ENCODE data around the gene CDK5RAP3. TPM values are rescaled to one million over a fixed set of nuclear protein-coding genes. Genes with fewer than 3 reads are reported as not detected.

Gene CDK5RAP3
- total and polyA plus RNA-seq, 2 of the 13 experiments (the other 11 are each of a cell fraction or from before 2014, with no cell fraction given): 128 to 154 TPM

GRCh38 chr17:47948706-47949196, 22.2 kb upstream of the CDK5RAP3 start (continued):
- no peak for TF ChIP-seq ZNF576 (CRISPR knock-in tag; IDR thresholded peaks at IDR 0.05)
- TF ChIP-seq SALL1 (CRISPR knock-in tag; IDR thresholded peaks at IDR 0.05): peak; percentile 73
- TF ChIP-seq ZNF12 (CRISPR knock-in tag; IDR thresholded peaks at IDR 0.05): peak; percentile 92
- no peak for TF ChIP-seq ZNF263 (CRISPR knock-in tag; IDR thresholded peaks at IDR 0.05)
- TF ChIP-seq HOMEZ (CRISPR knock-in tag; IDR thresholded peaks at IDR 0.05; ENCODE audit: low read depth): peak; percentile 15; the same call in 1 of the 2 replicates
- peak; percentile 89 for TF ChIP-seq IKZF4 (CRISPR knock-in tag; IDR thresholded peaks at IDR 0.05; ENCODE audit: borderline replicate concordance, low read depth, not compliant biosample characterization)
- peak in 1 of 2 experiments; percentile 51; a peak in 1 of 4 replicates for TF ChIP-seq EP300 (IDR thresholded peaks at IDR 0.05; ENCODE audit: low read depth in 2 of 2, low read length in 2 of 2)
- TF ChIP-seq EP300 (CRISPR knock-in tag; IDR thresholded peaks at IDR 0.05; ENCODE audit: borderline replicate concordance): peak; percentile 54; the same call in 1 of the 2 replicates
- TF ChIP-seq, protein P1, sequence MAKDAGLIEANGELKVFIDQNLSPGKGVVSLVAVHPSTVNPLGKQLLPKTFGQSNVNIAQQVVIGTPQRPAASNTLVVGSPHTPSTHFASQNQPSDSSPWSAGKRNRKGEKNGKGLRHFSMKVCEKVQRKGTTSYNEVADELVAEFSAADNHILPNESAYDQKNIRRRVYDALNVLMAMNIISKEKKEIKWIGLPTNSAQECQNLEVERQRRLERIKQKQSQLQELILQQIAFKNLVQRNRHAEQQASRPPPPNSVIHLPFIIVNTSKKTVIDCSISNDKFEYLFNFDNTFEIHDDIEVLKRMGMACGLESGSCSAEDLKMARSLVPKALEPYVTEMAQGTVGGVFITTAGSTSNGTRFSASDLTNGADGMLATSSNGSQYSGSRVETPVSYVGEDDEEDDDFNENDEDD (CRISPR knock-in tag; IDR thresholded peaks at IDR 0.05; ENCODE audit: borderline replicate concordance): peak; percentile 65; the same call in 1 of the 2 replicates
- TF ChIP-seq RBM22 (optimal IDR thresholded peaks at IDR 0.05; ENCODE audit: low read length): peak; percentile 5
- TF ChIP-seq ZBTB2 (CRISPR knock-in tag; IDR thresholded peaks at IDR 0.05; ENCODE audit: low read depth): 0 out of 2 replicates have a peak, but pooled peaks have one; percentile 46
- TF ChIP-seq ZNF749 (CRISPR knock-in tag; IDR thresholded peaks at IDR 0.05; ENCODE audit: borderline replicate concordance): no peak
- TF ChIP-seq, protein P2, sequence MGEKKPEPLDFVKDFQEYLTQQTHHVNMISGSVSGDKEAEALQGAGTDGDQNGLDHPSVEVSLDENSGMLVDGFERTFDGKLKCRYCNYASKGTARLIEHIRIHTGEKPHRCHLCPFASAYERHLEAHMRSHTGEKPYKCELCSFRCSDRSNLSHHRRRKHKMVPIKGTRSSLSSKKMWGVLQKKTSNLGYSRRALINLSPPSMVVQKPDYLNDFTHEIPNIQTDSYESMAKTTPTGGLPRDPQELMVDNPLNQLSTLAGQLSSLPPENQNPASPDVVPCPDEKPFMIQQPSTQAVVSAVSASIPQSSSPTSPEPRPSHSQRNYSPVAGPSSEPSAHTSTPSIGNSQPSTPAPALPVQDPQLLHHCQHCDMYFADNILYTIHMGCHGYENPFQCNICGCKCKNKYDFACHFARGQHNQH (CRISPR knock-in tag; IDR thresholded peaks at IDR 0.05): no peak
- peak; percentile 87 for TF ChIP-seq ZNF792 (CRISPR knock-in tag; IDR thresholded peaks at IDR 0.05)
- TF ChIP-seq MEIS1 (CRISPR knock-in tag; IDR thresholded peaks at IDR 0.05; ENCODE audit: borderline replicate concordance): no peak
- no peak for TF ChIP-seq ZNF674 (CRISPR knock-in tag; IDR thresholded peaks at IDR 0.05; ENCODE audit: low read depth)
- TF ChIP-seq, protein P3, sequence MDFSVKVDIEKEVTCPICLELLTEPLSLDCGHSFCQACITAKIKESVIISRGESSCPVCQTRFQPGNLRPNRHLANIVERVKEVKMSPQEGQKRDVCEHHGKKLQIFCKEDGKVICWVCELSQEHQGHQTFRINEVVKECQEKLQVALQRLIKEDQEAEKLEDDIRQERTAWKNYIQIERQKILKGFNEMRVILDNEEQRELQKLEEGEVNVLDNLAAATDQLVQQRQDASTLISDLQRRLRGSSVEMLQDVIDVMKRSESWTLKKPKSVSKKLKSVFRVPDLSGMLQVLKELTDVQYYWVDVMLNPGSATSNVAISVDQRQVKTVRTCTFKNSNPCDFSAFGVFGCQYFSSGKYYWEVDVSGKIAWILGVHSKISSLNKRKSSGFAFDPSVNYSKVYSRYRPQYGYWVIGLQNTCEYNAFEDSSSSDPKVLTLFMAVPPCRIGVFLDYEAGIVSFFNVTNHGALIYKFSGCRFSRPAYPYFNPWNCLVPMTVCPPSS (IDR thresholded peaks at IDR 0.05): no peak
- TF ChIP-seq, protein P4, sequence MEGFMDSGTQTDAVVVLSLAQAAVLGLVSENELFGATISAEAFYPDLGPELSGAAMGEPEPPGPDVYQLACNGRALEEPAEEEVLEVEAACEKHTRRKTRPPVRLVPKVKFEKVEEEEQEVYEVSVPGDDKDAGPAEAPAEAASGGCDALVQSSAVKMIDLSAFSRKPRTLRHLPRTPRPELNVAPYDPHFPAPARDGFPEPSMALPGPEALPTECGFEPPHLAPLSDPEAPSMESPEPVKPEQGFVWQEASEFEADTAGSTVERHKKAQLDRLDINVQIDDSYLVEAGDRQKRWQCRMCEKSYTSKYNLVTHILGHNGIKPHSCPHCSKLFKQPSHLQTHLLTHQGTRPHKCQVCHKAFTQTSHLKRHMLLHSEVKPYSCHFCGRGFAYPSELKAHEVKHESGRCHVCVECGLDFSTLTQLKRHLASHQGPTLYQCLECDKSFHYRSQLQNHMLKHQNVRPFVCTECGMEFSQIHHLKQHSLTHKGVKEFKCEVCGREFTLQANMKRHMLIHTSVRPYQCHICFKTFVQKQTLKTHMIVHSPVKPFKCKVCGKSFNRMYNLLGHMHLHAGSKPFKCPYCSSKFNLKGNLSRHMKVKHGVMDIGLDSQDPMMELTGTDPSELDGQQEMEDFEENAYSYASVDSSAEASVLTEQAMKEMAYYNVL (CRISPR knock-in tag; IDR thresholded peaks at IDR 0.05; ENCODE audit: borderline replicate concordance): peak; percentile 37; the same call in 1 of the 2 replicates
- no peak for TF ChIP-seq ZIK1 (CRISPR knock-in tag; IDR thresholded peaks at IDR 0.05; ENCODE audit: borderline replicate concordance, low read depth)
- no peak for TF ChIP-seq TP53 (CRISPR knock-in tag; conservative IDR thresholded peaks at IDR 0.05)
- TF ChIP-seq NR2F2 (IDR thresholded peaks at IDR 0.05; ENCODE audit: borderline replicate concordance, low read depth): no peak
